ENCODE measurements around the gene DFFB. TPM values are rescaled to one million over a fixed set of nuclear protein-coding genes. Genes with fewer than 3 reads are reported as not detected.

The DFFB gene
- total RNA-seq, 1 experiment from 2014 or later, result 17.1 TPM

DNA sequence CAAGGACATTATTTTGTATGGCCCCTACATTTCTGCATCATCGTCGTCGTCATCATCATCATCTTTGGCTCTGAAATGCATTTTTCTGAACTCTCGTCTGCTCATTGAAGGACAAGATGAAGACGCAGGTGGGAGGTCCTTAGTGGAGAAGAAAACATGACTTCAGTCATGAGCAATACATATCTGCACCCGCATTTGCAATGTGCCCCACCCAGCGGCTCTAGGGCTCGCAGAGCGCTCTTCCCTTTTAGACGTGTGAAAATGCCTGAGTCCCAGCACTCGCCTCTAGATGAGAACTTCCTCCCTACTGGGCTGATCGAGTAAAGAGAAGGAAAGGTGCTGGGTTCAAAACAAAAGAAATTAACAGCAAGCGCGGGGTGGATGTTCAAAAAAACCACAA is 32.7 kb downstream of the DFFB start:
- no peak for ATAC-seq
- POLR2A ChIA-PET (ENCODE audit: unreplicated experiment), result no interaction called here

DNA sequence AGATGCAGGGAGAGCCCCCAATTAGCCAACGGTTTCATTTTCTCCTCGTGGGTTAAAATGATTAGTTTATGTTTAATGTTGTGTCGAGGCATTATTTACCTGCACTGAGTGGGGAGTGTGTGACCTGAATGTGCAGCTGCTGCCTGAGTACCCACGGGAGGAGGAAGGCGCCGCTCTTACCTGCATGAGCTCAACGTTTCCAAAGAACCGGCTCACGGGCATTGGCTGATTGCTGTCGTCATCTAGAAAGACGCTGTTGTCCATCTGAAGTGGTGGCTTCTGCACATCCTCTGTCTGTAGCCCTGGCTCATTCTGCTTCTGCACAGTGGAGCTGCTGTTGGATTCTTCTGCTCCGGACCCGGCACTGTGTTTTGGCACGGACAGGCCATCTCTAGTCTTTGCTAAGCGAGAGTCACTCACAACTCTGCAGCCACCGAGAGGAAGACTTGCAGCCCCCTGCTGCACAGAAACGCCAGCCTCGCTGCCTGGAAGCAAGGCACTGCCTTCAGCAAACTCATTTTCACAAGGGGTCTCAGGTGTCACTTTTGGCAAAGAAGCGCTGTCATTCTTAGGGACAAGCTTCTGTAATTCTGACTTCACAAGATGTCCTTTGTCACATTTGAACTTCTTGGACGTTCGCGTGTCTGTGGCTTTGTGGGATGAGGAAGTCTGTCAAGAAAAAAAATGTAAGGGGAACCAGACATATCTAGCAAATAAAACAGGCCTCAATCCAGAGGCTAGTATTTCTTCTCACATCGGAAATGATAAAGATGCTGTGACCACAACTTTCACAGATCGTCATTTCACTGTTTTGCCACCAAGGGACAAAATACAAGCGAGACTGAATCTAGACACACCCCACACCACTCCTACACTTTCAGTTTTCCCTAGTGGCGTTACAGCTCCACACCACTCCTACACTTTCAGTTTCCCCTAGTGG is 33.4 kb downstream of the DFFB start:
- H3K9me3 ChIP-seq (ENCODE audit: low read length), result no peaks in the 10 kb centered on the region
- BruUV-seq (replicated peaks), result no TSS peak
- H3K4me1 ChIP-seq (ENCODE audit: insufficient read depth, low read length), result no peaks in the 10 kb centered on the region
- no peak overlapping the region for H2AFZ ChIP-seq (ENCODE audit: low read length)
- POLR2A ChIA-PET (ENCODE audit: unreplicated experiment), result no interaction called here
- H3F3A ChIP-seq (ENCODE audit: low read length, unreplicated experiment), result no peaks in the 10 kb centered on the region
- no peak overlapping the region for H3K27ac ChIP-seq (ENCODE audit: low read length)
- intact Hi-C loops (cut with micrococcal nuclease), result no loop called here
- no peaks in the 10 kb centered on the region for H3K9me2 ChIP-seq (replicated peaks; ENCODE audit: low read length)
- H4K20me1 ChIP-seq (ENCODE audit: low read length), result peaks cover 25% of the 10 kb centered on the region; the same call in 1 of the 2 replicates
- ATAC-seq (no peak), DNase-seq (no peak)
- no peak overlapping the region for H3K4me2 ChIP-seq (ENCODE audit: low read length)
- no peak overlapping the region for H3K9ac ChIP-seq (ENCODE audit: low read length)
- CTCF ChIA-PET, result no interaction called here
- H3K4me3 ChIP-seq (ENCODE audit: low read length), result no peak overlapping the region
- H3K79me2 ChIP-seq (ENCODE audit: low read length), result peaks cover 38% of the 10 kb centered on the region
- TF ChIP-seq, protein P1, sequence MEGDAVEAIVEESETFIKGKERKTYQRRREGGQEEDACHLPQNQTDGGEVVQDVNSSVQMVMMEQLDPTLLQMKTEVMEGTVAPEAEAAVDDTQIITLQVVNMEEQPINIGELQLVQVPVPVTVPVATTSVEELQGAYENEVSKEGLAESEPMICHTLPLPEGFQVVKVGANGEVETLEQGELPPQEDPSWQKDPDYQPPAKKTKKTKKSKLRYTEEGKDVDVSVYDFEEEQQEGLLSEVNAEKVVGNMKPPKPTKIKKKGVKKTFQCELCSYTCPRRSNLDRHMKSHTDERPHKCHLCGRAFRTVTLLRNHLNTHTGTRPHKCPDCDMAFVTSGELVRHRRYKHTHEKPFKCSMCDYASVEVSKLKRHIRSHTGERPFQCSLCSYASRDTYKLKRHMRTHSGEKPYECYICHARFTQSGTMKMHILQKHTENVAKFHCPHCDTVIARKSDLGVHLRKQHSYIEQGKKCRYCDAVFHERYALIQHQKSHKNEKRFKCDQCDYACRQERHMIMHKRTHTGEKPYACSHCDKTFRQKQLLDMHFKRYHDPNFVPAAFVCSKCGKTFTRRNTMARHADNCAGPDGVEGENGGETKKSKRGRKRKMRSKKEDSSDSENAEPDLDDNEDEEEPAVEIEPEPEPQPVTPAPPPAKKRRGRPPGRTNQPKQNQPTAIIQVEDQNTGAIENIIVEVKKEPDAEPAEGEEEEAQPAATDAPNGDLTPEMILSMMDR (conservative IDR thresholded peaks at IDR 0.05; ENCODE audit: low read depth, low read length), result no peak
- TF ChIP-seq EZH2phosphoT487 (IDR thresholded peaks at IDR 0.05; ENCODE audit: borderline replicate concordance, low read length) (no peak), EZH2 (IDR thresholded peaks at IDR 0.05; ENCODE audit: low read length, unreplicated experiment) (no peak)
- H3K36me3 ChIP-seq (ENCODE audit: low read depth, low read length), result peaks cover 43% of the 10 kb centered on the region
- no peaks in the 10 kb centered on the region for H3K27me3 ChIP-seq (ENCODE audit: low read length)

More for the DNA sequence above, 32.7 kb downstream of the DFFB start:
- no peak for DNase-seq
- peaks cover 45% of the 10 kb centered on the region for H3K36me3 ChIP-seq (ENCODE audit: low read depth, low read length)
- no peak overlapping the region for H2AFZ ChIP-seq (ENCODE audit: low read length)
- CTCF ChIA-PET, result no interaction called here
- H3K27me3 ChIP-seq (ENCODE audit: low read length), result no peaks in the 10 kb centered on the region
- H3F3A ChIP-seq (ENCODE audit: low read length, unreplicated experiment), result no peaks in the 10 kb centered on the region
- H3K4me3 ChIP-seq (ENCODE audit: low read length), result no peak overlapping the region
- H3K4me1 ChIP-seq (ENCODE audit: insufficient read depth, low read length), result no peaks in the 10 kb centered on the region
- H3K9me3 ChIP-seq (ENCODE audit: low read length), result no peaks in the 10 kb centered on the region
- H3K79me2 ChIP-seq (ENCODE audit: low read length), result peaks cover 30% of the 10 kb centered on the region
- TF ChIP-seq, protein P1 (conservative IDR thresholded peaks at IDR 0.05; ENCODE audit: low read depth, low read length), result no peak
- TF ChIP-seq EZH2 (IDR thresholded peaks at IDR 0.05; ENCODE audit: low read length, unreplicated experiment) (no peak), EZH2phosphoT487 (IDR thresholded peaks at IDR 0.05; ENCODE audit: borderline replicate concordance, low read length) (no peak)
- BruUV-seq (replicated peaks), result no TSS peak
- H3K4me2 ChIP-seq (ENCODE audit: low read length), result no peak overlapping the region
- intact Hi-C loops (cut with micrococcal nuclease), result no loop called here
- peaks cover 18% of the 10 kb centered on the region; the same call in 1 of the 2 replicates for H4K20me1 ChIP-seq (ENCODE audit: low read length)
- H3K9ac ChIP-seq (ENCODE audit: low read length), result no peak overlapping the region
- no peaks in the 10 kb centered on the region for H3K9me2 ChIP-seq (replicated peaks; ENCODE audit: low read length)
- no peak overlapping the region for H3K27ac ChIP-seq (ENCODE audit: low read length)

DNA sequence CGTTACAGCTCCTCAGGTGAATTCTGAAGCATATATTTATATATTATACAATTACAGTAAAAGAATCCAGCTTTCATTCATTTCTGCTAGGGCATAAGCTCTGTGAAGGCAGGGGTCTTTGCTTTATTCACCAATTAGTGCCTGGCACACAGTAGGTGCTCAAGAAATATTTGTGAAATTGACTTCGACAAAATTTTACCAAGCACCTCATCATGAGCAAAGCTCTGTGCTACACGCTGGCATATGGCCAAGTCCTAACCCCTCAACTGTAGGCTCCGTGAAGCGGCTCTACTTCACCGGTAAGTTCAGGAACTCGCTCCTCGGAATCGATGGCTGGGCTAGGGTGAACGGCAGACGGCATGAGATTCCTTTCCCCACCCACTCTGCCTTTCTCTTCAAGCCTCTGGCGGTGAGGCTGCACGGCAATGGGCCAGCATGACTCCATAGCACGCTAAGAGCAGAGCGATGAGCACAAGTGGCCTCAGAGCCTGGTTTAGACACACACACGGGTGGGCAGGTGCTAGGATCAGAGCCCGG is 34.1 kb downstream of the DFFB start:
- no peaks in the 10 kb centered on the region for H3K9me3 ChIP-seq (ENCODE audit: low read length)
- intact Hi-C loops (cut with micrococcal nuclease), result no loop called here
- no peak for TF ChIP-seq EZH2phosphoT487 (IDR thresholded peaks at IDR 0.05; ENCODE audit: borderline replicate concordance, low read length)
- TF ChIP-seq EZH2 (IDR thresholded peaks at IDR 0.05; ENCODE audit: low read length, unreplicated experiment), result no peak
- TF ChIP-seq, protein P1 (conservative IDR thresholded peaks at IDR 0.05; ENCODE audit: low read depth, low read length), result no peak
- H3F3A ChIP-seq (ENCODE audit: low read length, unreplicated experiment), result no peaks in the 10 kb centered on the region
- peaks cover 45% of the 10 kb centered on the region for H3K79me2 ChIP-seq (ENCODE audit: low read length)
- no peak overlapping the region for H3K4me2 ChIP-seq (ENCODE audit: low read length)
- H3K36me3 ChIP-seq (ENCODE audit: low read depth, low read length), result peaks cover 39% of the 10 kb centered on the region
- no peak overlapping the region for H3K27ac ChIP-seq (ENCODE audit: low read length)
- H4K20me1 ChIP-seq (ENCODE audit: low read length), result peaks cover 32% of the 10 kb centered on the region
- ATAC-seq (no peak), DNase-seq (no peak)
- no peak overlapping the region for H2AFZ ChIP-seq (ENCODE audit: low read length)
- no peaks in the 10 kb centered on the region for H3K4me1 ChIP-seq (ENCODE audit: insufficient read depth, low read length)
- no peak overlapping the region for H3K4me3 ChIP-seq (ENCODE audit: low read length)
- no peaks in the 10 kb centered on the region for H3K27me3 ChIP-seq (ENCODE audit: low read length)
- no TSS peak for BruUV-seq (replicated peaks)
- H3K9me2 ChIP-seq (replicated peaks; ENCODE audit: low read length), result no peaks in the 10 kb centered on the region
- CTCF ChIA-PET, result no interaction called here
- no peak overlapping the region for H3K9ac ChIP-seq (ENCODE audit: low read length)
- POLR2A ChIA-PET (ENCODE audit: unreplicated experiment), result no interaction called here
